Measurements from ENCODE around the gene UVRAG.
A peak's percentile ranks its signal among the peaks of the same experiment; 100 is the strongest.

UVRAG gene

GRCh38 chr11:76148941-76149613, 334.1 kb downstream of the UVRAG start:
- Histone ChIP-seq H3K27me3 (ENCODE audit: control insufficient read depth in 5 of 5, insufficient read depth in 4 of 5, low read length in 5 of 5) (no peaks in the 10 kb centered on the region), H3K36me3 (ENCODE audit: control insufficient read depth in 5 of 5, insufficient read depth in 5 of 5, low read length in 5 of 5) (peaks cover 0 to 2% (median 0%) of the 10 kb centered on the region in 5 donors), H3K4me1 (ENCODE audit: control insufficient read depth in 5 of 5, insufficient read depth in 5 of 5, low read length in 5 of 5) (peaks cover 9 to 31% (median 26%) of the 10 kb centered on the region in 5 donors), H3K9ac (ENCODE audit: low read length in 5 of 5) (no peak overlapping the region), H3K27ac (ENCODE audit: low read depth, low read length) (no peak overlapping the region), H3K4me3 (ENCODE audit: low read depth in 1 of 5, low read length in 5 of 5) (no peak overlapping the region), H3K9me3 (ENCODE audit: control insufficient read depth in 5 of 5, low read length in 5 of 5) (no peaks in the 10 kb centered on the region)

- Histone ChIP-seq H3K9ac (ENCODE audit: low read length in 5 of 5) (no peak overlapping the region), H3K36me3 (ENCODE audit: control insufficient read depth in 5 of 5, insufficient read depth in 5 of 5, low read length in 5 of 5) (no peaks in the 10 kb centered on the region)
Observed at GRCh38 chr11:76149713-76150112, 334.7 kb downstream of the UVRAG start.

GRCh38 chr11:76150141-76150540, 335.1 kb downstream of the UVRAG start:
- no peak overlapping the region for H3K9ac ChIP-seq (ENCODE audit: low read length in 5 of 5)
- no peaks in the 10 kb centered on the region for H3K27me3 ChIP-seq (ENCODE audit: control insufficient read depth in 5 of 5, insufficient read depth in 4 of 5, low read length in 5 of 5)
- no peaks in the 10 kb centered on the region for H3K36me3 ChIP-seq (ENCODE audit: control insufficient read depth in 5 of 5, insufficient read depth in 5 of 5, low read length in 5 of 5)
- no peak overlapping the region for H3K4me3 ChIP-seq (ENCODE audit: low read depth in 1 of 5, low read length in 5 of 5)
- H3K27ac ChIP-seq (ENCODE audit: low read depth, low read length), result no peak overlapping the region
- H3K4me1 ChIP-seq (ENCODE audit: control insufficient read depth in 5 of 5, insufficient read depth in 5 of 5, low read length in 5 of 5), result peaks cover 9 to 36% (median 31%) of the 10 kb centered on the region in 5 donors
- no peaks in the 10 kb centered on the region for H3K9me3 ChIP-seq (ENCODE audit: control insufficient read depth in 5 of 5, low read length in 5 of 5)

More at GRCh38 chr11:76149713-76150112, 334.7 kb downstream of the UVRAG start:
- Histone ChIP-seq H3K27me3 (ENCODE audit: control insufficient read depth in 5 of 5, insufficient read depth in 4 of 5, low read length in 5 of 5) (no peaks in the 10 kb centered on the region), H3K9me3 (ENCODE audit: control insufficient read depth in 5 of 5, low read length in 5 of 5) (no peaks in the 10 kb centered on the region), H3K27ac (ENCODE audit: low read depth, low read length) (no peak overlapping the region), H3K4me1 (ENCODE audit: control insufficient read depth in 5 of 5, insufficient read depth in 5 of 5, low read length in 5 of 5) (peaks cover 9 to 36% (median 31%) of the 10 kb centered on the region in 5 donors), H3K4me3 (ENCODE audit: low read depth in 1 of 5, low read length in 5 of 5) (no peak overlapping the region)

- Histone ChIP-seq H3K27ac (ENCODE audit: low read depth, low read length) (peak overlapping the region; percentile 96), H3K36me3 (ENCODE audit: control insufficient read depth in 5 of 5, insufficient read depth in 5 of 5, low read length in 5 of 5) (no peaks in the 10 kb centered on the region), H3K4me3 (ENCODE audit: low read depth in 1 of 5, low read length in 5 of 5) (peak overlapping the region; percentile 39 to 70 (median 65)), H3K9me3 (ENCODE audit: control insufficient read depth in 5 of 5, low read length in 5 of 5) (no peaks in the 10 kb centered on the region), H3K4me1 (ENCODE audit: control insufficient read depth in 5 of 5, insufficient read depth in 5 of 5, low read length in 5 of 5) (peaks cover 9 to 40% (median 33%) of the 10 kb centered on the region in 5 donors), H3K27me3 (ENCODE audit: control insufficient read depth in 5 of 5, insufficient read depth in 4 of 5, low read length in 5 of 5) (no peaks in the 10 kb centered on the region), H3K9ac (ENCODE audit: low read length in 5 of 5) (peak overlapping the region in 3 of 5 donors; percentile 46 to 78 (median 68))
Observed at GRCh38 chr11:76151556-76152085, 336.6 kb downstream of the UVRAG start.

GRCh38 chr11:76152086-76152681, 337.2 kb downstream of the UVRAG start:
- peak overlapping the region; percentile 41 to 70 (median 65) for H3K4me3 ChIP-seq (ENCODE audit: low read depth in 1 of 5, low read length in 5 of 5)
- H3K27me3 ChIP-seq (ENCODE audit: control insufficient read depth in 5 of 5, insufficient read depth in 4 of 5, low read length in 5 of 5), result no peaks in the 10 kb centered on the region
- peak overlapping the region; percentile 96 for H3K27ac ChIP-seq (ENCODE audit: low read depth, low read length)
- peaks cover 9 to 39% (median 33%) of the 10 kb centered on the region in 5 donors for H3K4me1 ChIP-seq (ENCODE audit: control insufficient read depth in 5 of 5, insufficient read depth in 5 of 5, low read length in 5 of 5)
- H3K9me3 ChIP-seq (ENCODE audit: control insufficient read depth in 5 of 5, low read length in 5 of 5), result no peaks in the 10 kb centered on the region
- H3K9ac ChIP-seq (ENCODE audit: low read length in 5 of 5), result peak overlapping the region in 4 of 5 donors; percentile 46 to 78 (median 66)
- H3K36me3 ChIP-seq (ENCODE audit: control insufficient read depth in 5 of 5, insufficient read depth in 5 of 5, low read length in 5 of 5), result no peaks in the 10 kb centered on the region

- Histone ChIP-seq H3K36me3 (ENCODE audit: control insufficient read depth in 5 of 5, insufficient read depth in 5 of 5, low read length in 5 of 5) (no peaks in the 10 kb centered on the region), H3K9ac (ENCODE audit: low read length in 5 of 5) (peak overlapping the region; percentile 46 to 78 (median 64)), H3K4me3 (ENCODE audit: low read depth in 1 of 5, low read length in 5 of 5) (peak overlapping the region; percentile 41 to 70 (median 65)), H3K9me3 (ENCODE audit: control insufficient read depth in 5 of 5, low read length in 5 of 5) (no peaks in the 10 kb centered on the region), H3K27ac (ENCODE audit: low read depth, low read length) (peak overlapping the region; percentile 96), H3K4me1 (ENCODE audit: control insufficient read depth in 5 of 5, insufficient read depth in 5 of 5, low read length in 5 of 5) (peaks cover 11 to 41% (median 35%) of the 10 kb centered on the region in 5 donors), H3K27me3 (ENCODE audit: control insufficient read depth in 5 of 5, insufficient read depth in 4 of 5, low read length in 5 of 5) (no peaks in the 10 kb centered on the region)
Observed at GRCh38 chr11:76152741-76153570, 337.9 kb downstream of the UVRAG start.

GRCh38 chr11:76153571-76153923, 338.5 kb downstream of the UVRAG start:
- H3K4me1 ChIP-seq (ENCODE audit: control insufficient read depth in 5 of 5, insufficient read depth in 5 of 5, low read length in 5 of 5), result peaks cover 11 to 43% (median 36%) of the 10 kb centered on the region in 5 donors
- no peaks in the 10 kb centered on the region for H3K36me3 ChIP-seq (ENCODE audit: control insufficient read depth in 5 of 5, insufficient read depth in 5 of 5, low read length in 5 of 5)
- H3K27ac ChIP-seq (ENCODE audit: low read depth, low read length), result peak overlapping the region; percentile 96
- no peak overlapping the region for H3K4me3 ChIP-seq (ENCODE audit: low read depth in 1 of 5, low read length in 5 of 5)
- H3K9me3 ChIP-seq (ENCODE audit: control insufficient read depth in 5 of 5, low read length in 5 of 5), result no peaks in the 10 kb centered on the region
- H3K27me3 ChIP-seq (ENCODE audit: control insufficient read depth in 5 of 5, insufficient read depth in 4 of 5, low read length in 5 of 5), result no peaks in the 10 kb centered on the region
- peak overlapping the region in 1 of 5 donors; percentile 20 for H3K9ac ChIP-seq (ENCODE audit: low read length in 5 of 5)

GRCh38 chr11:76155500-76156227, 340.7 kb downstream of the UVRAG start:
- no peaks in the 10 kb centered on the region for H3K27me3 ChIP-seq (ENCODE audit: control insufficient read depth in 5 of 5, insufficient read depth in 4 of 5, low read length in 5 of 5)
- H3K4me1 ChIP-seq (ENCODE audit: control insufficient read depth in 5 of 5, insufficient read depth in 5 of 5, low read length in 5 of 5), result peaks cover 11 to 43% (median 36%) of the 10 kb centered on the region in 5 donors
- no peak overlapping the region for H3K9ac ChIP-seq (ENCODE audit: low read length in 5 of 5)
- H3K27ac ChIP-seq (ENCODE audit: low read depth, low read length), result no peak overlapping the region
- H3K36me3 ChIP-seq (ENCODE audit: control insufficient read depth in 5 of 5, insufficient read depth in 5 of 5, low read length in 5 of 5), result no peaks in the 10 kb centered on the region
- no peak overlapping the region for H3K4me3 ChIP-seq (ENCODE audit: low read depth in 1 of 5, low read length in 5 of 5)
- H3K9me3 ChIP-seq (ENCODE audit: control insufficient read depth in 5 of 5, low read length in 5 of 5), result no peaks in the 10 kb centered on the region

GRCh38 chr11:76156971-76157427, 342.0 kb downstream of the UVRAG start:
- Histone ChIP-seq H3K27ac (ENCODE audit: low read depth, low read length) (no peak overlapping the region), H3K9me3 (ENCODE audit: control insufficient read depth in 5 of 5, low read length in 5 of 5) (no peaks in the 10 kb centered on the region), H3K9ac (ENCODE audit: low read length in 5 of 5) (no peak overlapping the region), H3K4me3 (ENCODE audit: low read depth in 1 of 5, low read length in 5 of 5) (no peak overlapping the region), H3K27me3 (ENCODE audit: control insufficient read depth in 5 of 5, insufficient read depth in 4 of 5, low read length in 5 of 5) (no peaks in the 10 kb centered on the region), H3K4me1 (ENCODE audit: control insufficient read depth in 5 of 5, insufficient read depth in 5 of 5, low read length in 5 of 5) (peaks cover 9 to 45% (median 39%) of the 10 kb centered on the region in 5 donors), H3K36me3 (ENCODE audit: control insufficient read depth in 5 of 5, insufficient read depth in 5 of 5, low read length in 5 of 5) (no peaks in the 10 kb centered on the region)
